HCT116 (cell line): ENCODE results near the gene C2CD2.

Experiments
- MAX ChIP-seq: IDR thresholded peaks from 2 replicates; pipeline ENCODE4 v1.6.1; 2012
- POLR2A ChIP-seq: IDR thresholded peaks from 2 replicates; pipeline ENCODE4 v1.7.0; 2011; ENCODE audit warnings: borderline replicate concordance; ENCODE audit not compliant: insufficient read depth, insufficient read length; ENCODE audit errors: extremely low read depth
- TF ChIP-seq, protein P1 (sequence below), 3 experiments: fragments of 200-600 bp in 1 of 3; sonication (generic) in 1 of 3; IDR thresholded peaks in 2 of 3; conservative IDR thresholded peaks in 1 of 3; 2 replicates each; pipeline ENCODE4 v1.5.1; 2012 to 2017; ENCODE audit warnings: low read depth in 2 of 3, low read length in 2 of 3, antibody characterized with exemption in 1 of 3, borderline replicate concordance in 1 of 3, control low read depth in 1 of 3, mild to moderate bottlenecking in 1 of 3, mixed read lengths in 1 of 3, mixed run types in 1 of 3, moderate library complexity in 1 of 3; ENCODE audit not compliant: insufficient read depth in 1 of 3

- no peak for TF ChIP-seq POLR2A
- TF ChIP-seq, protein P1, sequence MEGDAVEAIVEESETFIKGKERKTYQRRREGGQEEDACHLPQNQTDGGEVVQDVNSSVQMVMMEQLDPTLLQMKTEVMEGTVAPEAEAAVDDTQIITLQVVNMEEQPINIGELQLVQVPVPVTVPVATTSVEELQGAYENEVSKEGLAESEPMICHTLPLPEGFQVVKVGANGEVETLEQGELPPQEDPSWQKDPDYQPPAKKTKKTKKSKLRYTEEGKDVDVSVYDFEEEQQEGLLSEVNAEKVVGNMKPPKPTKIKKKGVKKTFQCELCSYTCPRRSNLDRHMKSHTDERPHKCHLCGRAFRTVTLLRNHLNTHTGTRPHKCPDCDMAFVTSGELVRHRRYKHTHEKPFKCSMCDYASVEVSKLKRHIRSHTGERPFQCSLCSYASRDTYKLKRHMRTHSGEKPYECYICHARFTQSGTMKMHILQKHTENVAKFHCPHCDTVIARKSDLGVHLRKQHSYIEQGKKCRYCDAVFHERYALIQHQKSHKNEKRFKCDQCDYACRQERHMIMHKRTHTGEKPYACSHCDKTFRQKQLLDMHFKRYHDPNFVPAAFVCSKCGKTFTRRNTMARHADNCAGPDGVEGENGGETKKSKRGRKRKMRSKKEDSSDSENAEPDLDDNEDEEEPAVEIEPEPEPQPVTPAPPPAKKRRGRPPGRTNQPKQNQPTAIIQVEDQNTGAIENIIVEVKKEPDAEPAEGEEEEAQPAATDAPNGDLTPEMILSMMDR (IDR thresholded peaks at IDR 0.05 in 2 of 3, conservative IDR thresholded peaks at IDR 0.05 in 1 of 3; ENCODE audit: borderline replicate concordance in 1 of 3, insufficient read depth in 1 of 3, low read depth in 2 of 3, low read length in 2 of 3), result no peak
- no peak for TF ChIP-seq MAX
Observed at GRCh38 chr21:41899426-41900202, 54.2 kb downstream of the C2CD2 start.
